OCI-LY3 (cell line): ENCODE measurements around the gene CFAP91.

Source experiments
- H2AFZ ChIP-seq: fragments of 200-600, 300-600 bp; shearing (Covaris generic); 2 replicates; pipeline ENCODE4 v1.6.0; 2014; ENCODE audit warnings: antibody characterized with exemption, low read depth, low read length
- H3K27ac ChIP-seq: fragments of 200-600, 300-600 bp; sonication (generic); 2 replicates; pipeline ENCODE4 v1.5.1; 2014; ENCODE audit warnings: mild to moderate bottlenecking, low read length, moderate library complexity, mixed read lengths
- H3K27me3 ChIP-seq: fragments of 200-600, 300-600 bp; sonication (generic); 2 replicates; pipeline ENCODE4 v1.6.1; 2014; ENCODE audit warnings: low read depth, low read length, mixed read lengths
- H3K36me3 ChIP-seq: fragments of 200-600, 300-600 bp; sonication (generic); replicated peaks from 2 replicates; pipeline ENCODE3; 2014; ENCODE audit warnings: low read depth, low read length, mixed read lengths
- H3K4me1 ChIP-seq: fragments of 300-600, 200-600 bp; sonication (generic); 2 replicates; pipeline ENCODE4 v1.6.1; 2014; ENCODE audit warnings: low read length, mixed read lengths
- H3K4me2 ChIP-seq: fragments of 200-600, 300-600 bp; sonication (generic); 2 replicates; pipeline ENCODE4 v1.6.1; 2014; ENCODE audit warnings: low read length, mixed read lengths
- H3K4me3 ChIP-seq: fragments of 300-600, 200-600 bp; sonication (generic); 2 replicates; pipeline ENCODE4 v1.5.1; 2014; ENCODE audit warnings: antibody characterized with exemption, mild to moderate bottlenecking, low read length, moderate library complexity
- H3K79me2 ChIP-seq: fragments of 300-600, 200-600 bp; shearing (Covaris generic); 2 replicates; pipeline ENCODE4 v1.6.1; 2014; ENCODE audit warnings: mild to moderate bottlenecking, low read length, mixed read lengths
- H3K9ac ChIP-seq: fragments of 300-600, 200-600 bp; shearing (Covaris generic); 2 replicates; pipeline ENCODE4 v1.6.0; 2014; ENCODE audit warnings: mild to moderate bottlenecking, low read length, moderate library complexity
- H3K9me3 ChIP-seq: fragments of 200-600, 300-600 bp; shearing (Covaris generic); 2 replicates; pipeline ENCODE4 v1.6.1; 2014; ENCODE audit warnings: low read length, mixed read lengths; ENCODE audit not compliant: insufficient read depth
- H4K20me1 ChIP-seq: fragments of 200-600, 300-600 bp; sonication (generic); 2 replicates; pipeline ENCODE4 v1.6.1; 2016; ENCODE audit warnings: low read length, mixed read lengths; ENCODE audit not compliant: insufficient read depth
- EZH2phosphoT487 ChIP-seq: fragments of 200-600 bp; shearing (Covaris generic); IDR thresholded peaks from 2 replicates; pipeline ENCODE4 v1.6.1; 2018; ENCODE audit warnings: antibody characterized with exemption, mixed run types, low read depth
- TF ChIP-seq, protein P1 (sequence below): fragments of 200-600, 300-600 bp; sonication (generic); IDR thresholded peaks from 2 replicates; pipeline ENCODE4 v1.5.1; 2014; ENCODE audit warnings: antibody characterized with exemption, low read length, low read depth

CFAP91 gene

DNA sequence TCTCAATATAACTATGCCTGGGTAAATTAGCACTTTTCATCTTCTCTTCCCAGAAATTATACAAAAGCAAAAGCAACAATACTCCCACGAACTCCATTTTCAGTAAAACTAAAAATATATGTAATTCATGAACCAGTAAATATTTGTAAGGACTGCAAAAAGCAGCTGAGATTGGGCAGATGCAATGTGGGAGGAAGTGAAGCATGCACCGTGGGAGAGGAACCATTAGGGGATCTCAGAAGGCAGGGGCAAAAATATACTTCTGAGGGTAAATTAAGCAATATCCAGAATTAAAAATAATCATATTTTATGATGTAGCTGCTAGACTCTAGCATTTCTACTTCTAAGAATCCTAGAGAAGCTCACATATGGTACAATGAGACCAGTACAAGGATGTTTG lies 20.2 kb downstream of the CFAP91 start:
- Histone ChIP-seq H3K27me3 (no peaks in the 10 kb centered on the region), H3K36me3 (no peaks in the 10 kb centered on the region), H3K4me3 (no peak overlapping the region), H4K20me1 (no peaks in the 10 kb centered on the region), H3K27ac (no peak overlapping the region), H3K9ac (no peak overlapping the region), H3K9me3 (no peaks in the 10 kb centered on the region), H2AFZ (peak overlapping the region; percentile 56; the same call in 1 of the 2 replicates), H3K4me1 (peaks cover 8% of the 10 kb centered on the region), H3K4me2 (peak overlapping the region; percentile 1; the same call in 1 of the 2 replicates), H3K79me2 (no peaks in the 10 kb centered on the region)
- TF ChIP-seq, protein P1, sequence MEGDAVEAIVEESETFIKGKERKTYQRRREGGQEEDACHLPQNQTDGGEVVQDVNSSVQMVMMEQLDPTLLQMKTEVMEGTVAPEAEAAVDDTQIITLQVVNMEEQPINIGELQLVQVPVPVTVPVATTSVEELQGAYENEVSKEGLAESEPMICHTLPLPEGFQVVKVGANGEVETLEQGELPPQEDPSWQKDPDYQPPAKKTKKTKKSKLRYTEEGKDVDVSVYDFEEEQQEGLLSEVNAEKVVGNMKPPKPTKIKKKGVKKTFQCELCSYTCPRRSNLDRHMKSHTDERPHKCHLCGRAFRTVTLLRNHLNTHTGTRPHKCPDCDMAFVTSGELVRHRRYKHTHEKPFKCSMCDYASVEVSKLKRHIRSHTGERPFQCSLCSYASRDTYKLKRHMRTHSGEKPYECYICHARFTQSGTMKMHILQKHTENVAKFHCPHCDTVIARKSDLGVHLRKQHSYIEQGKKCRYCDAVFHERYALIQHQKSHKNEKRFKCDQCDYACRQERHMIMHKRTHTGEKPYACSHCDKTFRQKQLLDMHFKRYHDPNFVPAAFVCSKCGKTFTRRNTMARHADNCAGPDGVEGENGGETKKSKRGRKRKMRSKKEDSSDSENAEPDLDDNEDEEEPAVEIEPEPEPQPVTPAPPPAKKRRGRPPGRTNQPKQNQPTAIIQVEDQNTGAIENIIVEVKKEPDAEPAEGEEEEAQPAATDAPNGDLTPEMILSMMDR = no peak

DNA sequence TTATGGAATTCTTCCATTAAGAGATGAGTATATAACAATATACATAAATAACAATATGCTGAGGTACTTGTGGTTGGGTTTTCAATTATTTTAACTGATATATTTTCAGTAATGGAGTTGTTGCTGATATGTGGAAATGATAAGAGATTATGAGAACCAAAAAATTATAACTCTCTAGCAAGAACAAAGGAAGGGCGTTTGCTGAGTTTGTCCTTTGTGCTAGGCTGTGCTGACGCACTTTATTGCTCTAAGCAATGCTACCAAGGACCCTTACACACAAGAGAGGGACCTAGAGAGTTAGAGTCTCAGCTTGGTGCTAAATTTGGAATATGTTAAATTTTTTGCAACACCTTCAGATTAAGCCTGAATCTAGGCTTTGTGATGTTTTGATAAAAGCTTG lies 24.1 kb downstream of the CFAP91 start:
- no peaks in the 10 kb centered on the region for H3K36me3 ChIP-seq
- no peaks in the 10 kb centered on the region for H3K27me3 ChIP-seq
- H3K4me2 ChIP-seq = no peak overlapping the region
- no peak overlapping the region for H2AFZ ChIP-seq
- H3K79me2 ChIP-seq = no peaks in the 10 kb centered on the region
- peaks cover 8% of the 10 kb centered on the region for H3K4me1 ChIP-seq
- no peak overlapping the region for H3K9ac ChIP-seq
- no peak overlapping the region for H3K4me3 ChIP-seq
- TF ChIP-seq, protein P1 = no peak
- TF ChIP-seq EZH2phosphoT487 = no peak
- H3K9me3 ChIP-seq = no peaks in the 10 kb centered on the region
- no peak overlapping the region for H3K27ac ChIP-seq
- no peaks in the 10 kb centered on the region for H4K20me1 ChIP-seq

DNA sequence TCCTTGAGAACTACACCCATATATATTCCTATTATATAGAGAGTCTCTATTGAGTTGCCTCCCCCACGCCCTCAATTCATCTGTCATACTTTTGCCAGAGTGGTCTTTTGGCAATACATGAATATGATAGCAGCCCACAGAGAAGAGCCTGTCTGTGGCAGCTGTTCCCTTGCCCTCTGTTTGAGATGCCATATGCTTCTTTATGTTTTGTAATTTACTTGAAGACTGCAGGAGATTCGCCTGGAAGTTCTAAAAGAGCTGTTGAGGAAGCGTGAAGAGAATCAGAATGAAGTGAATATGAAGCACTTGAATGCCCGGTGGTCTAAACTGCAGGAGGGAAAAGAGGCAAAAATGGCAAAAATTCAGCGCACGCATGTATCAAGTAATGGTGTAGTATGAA lies 27.2 kb downstream of the CFAP91 start:
- Histone ChIP-seq H3K4me2 (no peak overlapping the region), H2AFZ (no peak overlapping the region), H3K9ac (no peak overlapping the region), H3K4me1 (peaks cover 5% of the 10 kb centered on the region), H3K79me2 (no peaks in the 10 kb centered on the region), H3K27ac (no peak overlapping the region), H3K36me3 (no peaks in the 10 kb centered on the region), H3K4me3 (no peak overlapping the region), H4K20me1 (no peaks in the 10 kb centered on the region), H3K9me3 (no peaks in the 10 kb centered on the region), H3K27me3 (no peaks in the 10 kb centered on the region)
- TF ChIP-seq, protein P1 = no peak
- no peak for TF ChIP-seq EZH2phosphoT487

DNA sequence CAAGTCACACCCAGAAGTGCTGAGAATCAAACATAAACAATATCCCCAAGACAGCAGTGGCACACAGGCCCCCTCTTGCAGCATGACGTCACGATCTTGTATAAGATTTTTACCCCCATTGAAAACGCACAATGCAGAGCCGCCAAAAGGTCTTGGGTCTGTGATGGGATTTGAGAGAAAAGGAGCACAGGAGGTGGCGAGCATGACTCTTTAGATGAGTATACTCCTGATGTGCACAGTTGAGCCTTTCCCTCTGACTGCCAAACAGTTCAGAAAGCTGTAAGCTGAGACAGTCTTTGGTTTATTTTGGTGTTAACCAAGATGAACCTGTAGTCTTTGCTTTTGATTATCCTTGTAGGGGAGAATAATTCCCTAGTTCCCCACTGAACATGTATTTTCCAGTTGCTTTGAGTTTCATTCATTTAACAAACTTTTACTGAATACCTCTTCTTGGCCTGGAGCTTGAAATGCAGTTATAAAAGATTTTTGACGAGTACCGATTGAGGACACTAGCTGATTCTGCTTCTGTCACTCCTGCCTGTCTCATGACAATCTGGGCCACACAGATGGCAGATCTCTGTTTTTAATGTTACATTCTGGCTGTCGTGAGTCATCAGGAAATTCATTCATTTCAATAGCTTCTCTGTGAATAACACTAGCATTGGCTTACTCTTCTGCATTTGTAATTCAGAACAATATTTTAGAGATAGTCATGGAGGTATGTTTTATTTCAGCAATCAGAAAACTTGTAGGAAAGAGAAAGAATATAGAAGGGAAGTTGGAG lies 28.9 kb downstream of the CFAP91 start:
- Histone ChIP-seq H3K79me2 (no peaks in the 10 kb centered on the region), H3K4me1 (peaks cover 5% of the 10 kb centered on the region), H3K27ac (no peak overlapping the region), H3K4me3 (no peak overlapping the region), H3K9ac (no peak overlapping the region), H3K9me3 (no peaks in the 10 kb centered on the region), H4K20me1 (no peaks in the 10 kb centered on the region), H2AFZ (no peak overlapping the region), H3K36me3 (no peaks in the 10 kb centered on the region), H3K27me3 (no peaks in the 10 kb centered on the region), H3K4me2 (no peak overlapping the region)
- TF ChIP-seq, protein P1 = no peak
- TF ChIP-seq EZH2phosphoT487 = no peak
